GM21526 (cell line): ENCODE results near the gene NLRP6.
"Not testable (repeated sequence)": the region's sequence is repeated elsewhere in the genome, so short reads cannot be mapped to it uniquely, and the experiment has no call there.

Experiments
- ATAC-seq: cut with Tn5 transposase; IDR thresholded peaks from one replicate; pipeline ENCODE4 v1.9.1; 2021; ENCODE audit warnings: moderate library complexity; ENCODE audit not compliant: unreplicated experiment, low FRiP score

The NLRP6 gene

DNA sequence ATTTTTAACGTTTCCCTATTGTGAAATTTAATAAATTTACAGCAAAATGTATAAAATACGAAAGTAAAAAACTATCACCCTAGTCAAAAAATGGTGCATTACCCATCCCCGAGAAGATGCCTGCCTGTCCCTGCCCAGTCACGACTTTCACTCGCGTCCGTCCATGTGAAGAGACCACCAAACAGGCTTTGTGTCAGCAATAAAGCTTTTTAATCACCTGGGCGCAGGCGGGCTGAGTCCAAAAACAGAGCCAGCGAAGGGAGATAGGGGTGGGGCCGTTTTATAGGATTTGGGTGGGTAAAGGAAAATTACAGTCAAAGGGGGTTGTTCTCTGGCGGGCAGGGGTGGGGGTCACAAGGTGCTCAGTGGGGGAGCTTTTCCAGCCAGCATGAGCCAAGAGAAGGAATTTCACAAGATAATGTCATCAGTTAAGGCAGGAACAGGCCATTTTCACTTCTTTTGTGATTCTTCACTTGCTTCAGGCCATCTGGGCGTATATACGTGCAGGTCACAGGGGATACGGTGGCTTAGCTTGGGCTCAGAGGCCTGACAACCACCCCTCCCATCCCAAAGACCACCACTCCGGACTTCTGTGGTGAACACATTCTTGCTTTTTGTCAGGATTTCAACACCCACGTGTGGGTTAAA is 55.5 kb downstream of the NLRP6 start:
- ATAC-seq, result not testable (repeated sequence)

DNA sequence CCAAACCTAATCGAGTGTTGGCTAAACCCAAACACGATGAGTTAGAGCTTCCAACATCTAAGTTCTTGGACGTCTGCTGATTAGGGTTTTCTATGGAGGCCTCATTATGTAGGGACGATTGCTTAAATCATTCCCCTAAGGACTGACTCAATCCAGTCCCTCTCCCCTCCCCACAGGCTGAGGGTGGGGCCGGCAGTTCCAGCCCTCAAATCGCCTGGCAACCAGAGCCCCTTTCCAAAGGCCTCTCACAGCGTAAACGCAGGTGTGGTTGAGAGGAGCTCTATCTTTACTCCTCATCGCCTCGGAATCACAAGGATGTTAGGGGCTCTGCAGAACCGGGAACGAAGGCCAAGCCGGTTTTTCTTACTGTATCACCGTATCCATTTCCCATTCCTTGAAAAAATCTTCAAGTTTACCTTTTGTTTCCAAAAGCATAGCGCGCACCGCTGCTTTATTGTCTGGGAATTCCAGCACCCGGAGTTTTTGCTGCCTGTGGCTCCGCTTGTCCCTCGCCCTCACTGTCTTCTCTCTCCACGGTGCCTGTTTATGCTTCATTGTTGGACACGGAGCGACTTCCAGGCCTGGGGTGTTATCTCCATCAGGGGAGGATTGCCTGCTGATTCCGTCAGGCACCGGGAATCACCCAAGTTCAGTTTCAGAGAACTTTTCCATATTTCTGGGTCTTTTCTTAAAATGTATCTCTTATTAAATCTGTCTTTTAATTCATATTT is 56.2 kb downstream of the NLRP6 start:
- ATAC-seq, result no peak
